Hypothalamus (tissue), 51 donors: Measurements from ENCODE around the gene USF1.

ENCODE experiments used
- DNase-seq, 51 donors: peaks; one replicate each; lab custom pipeline; 2025; lab: John Stamatoyannopoulos, UW

Gene USF1

DNA sequence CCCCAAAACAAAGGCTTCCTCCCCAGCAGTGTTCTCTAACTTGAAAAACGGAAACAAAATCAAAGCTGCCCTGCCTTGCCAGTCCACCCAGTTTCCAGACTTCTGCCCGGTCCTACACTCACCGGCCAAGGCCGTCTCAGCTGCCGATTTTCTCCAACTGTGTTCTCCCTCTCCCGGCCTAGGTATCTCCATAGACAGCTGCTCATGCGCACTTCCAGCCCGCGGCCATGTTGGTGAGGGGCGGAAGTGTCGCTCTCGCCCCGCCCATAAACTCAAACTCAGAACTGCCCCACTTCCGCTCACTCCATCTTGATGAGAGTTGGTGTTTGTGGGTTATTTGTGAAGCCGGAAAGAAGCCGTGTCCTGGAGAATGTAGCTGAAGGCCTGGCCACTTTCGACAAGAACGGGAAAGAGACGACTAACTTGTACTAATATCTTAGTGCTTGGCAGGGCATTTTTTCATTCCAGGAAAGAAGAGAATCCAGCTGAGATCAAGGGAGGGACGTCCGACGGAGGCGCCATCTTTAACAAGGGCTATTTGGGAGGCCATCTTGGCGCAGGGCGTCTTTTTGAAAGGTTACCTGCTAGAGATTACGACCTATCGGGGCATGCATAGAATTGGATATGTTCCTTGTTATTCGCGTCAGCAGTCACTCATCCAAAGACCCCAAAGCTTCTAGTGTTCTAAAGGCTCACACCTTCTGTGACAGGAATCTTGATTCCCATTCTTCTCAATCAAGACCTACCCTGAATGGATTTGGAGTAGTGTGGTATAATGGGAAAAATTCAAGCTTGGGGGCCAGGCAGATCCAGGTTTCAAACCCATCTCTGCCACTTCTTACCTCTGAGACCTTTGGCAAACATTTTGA, at the start of gene USF1:
Gene USF1 (minus strand): TSS at position 242 of the 869 bp plus-strand sequence. CDS start 2,702 bp downstream, outside the sequence.
- DNase-seq, result peak; percentile 54 to 98 (median 86)

DNA sequence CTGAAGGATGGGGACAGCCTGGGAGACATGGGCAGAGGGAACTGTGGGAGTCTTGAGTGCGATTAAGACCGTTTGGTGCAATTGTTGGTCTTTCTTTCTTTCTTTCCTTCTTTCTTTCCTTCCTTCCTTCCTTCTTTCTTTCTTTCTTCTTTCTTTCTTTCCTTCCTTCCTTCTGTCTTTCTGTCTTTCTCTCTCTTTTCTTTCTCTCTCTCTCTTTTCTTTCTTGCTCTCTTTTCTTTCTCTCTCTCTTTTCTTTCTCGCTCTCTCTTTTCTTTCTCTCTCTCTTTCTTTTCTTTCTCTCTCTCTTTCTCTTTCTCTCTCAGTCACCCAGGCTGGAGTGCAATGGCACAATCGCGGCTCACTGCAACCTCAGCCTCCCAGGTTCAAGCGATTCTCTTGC, 49.5 kb upstream of the USF1 start:
- no peak for DNase-seq

GRCh38 chr1:161094481-161094880, 48.7 kb upstream of the USF1 start:
- no peak for DNase-seq

DNA sequence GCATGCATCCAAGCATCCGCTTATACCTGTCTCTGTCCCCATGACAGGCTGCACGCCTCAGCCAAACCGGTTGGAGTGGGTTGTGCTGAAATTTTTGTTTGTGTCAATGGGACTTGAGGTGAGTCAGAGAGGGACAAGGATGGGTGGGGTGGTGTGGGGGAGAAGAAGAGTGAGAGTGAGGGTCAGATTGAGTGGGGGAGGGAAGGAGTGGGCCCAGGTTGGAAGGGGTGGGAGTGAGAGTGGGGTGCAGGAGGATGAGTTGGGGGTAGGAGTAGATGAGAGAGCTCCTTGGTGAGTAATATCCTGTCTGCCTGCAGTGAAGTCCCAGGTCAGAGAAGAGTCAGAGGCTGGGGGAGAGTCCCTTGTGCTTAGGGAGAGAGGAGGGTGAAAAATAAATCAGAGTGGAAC, 46.8 kb upstream of the USF1 start:
- DNase-seq, result no peak

- no peak for DNase-seq
These were observed 46.2 kb upstream of the USF1 start for GRCh38 chr1:161091796-161092507.

DNA sequence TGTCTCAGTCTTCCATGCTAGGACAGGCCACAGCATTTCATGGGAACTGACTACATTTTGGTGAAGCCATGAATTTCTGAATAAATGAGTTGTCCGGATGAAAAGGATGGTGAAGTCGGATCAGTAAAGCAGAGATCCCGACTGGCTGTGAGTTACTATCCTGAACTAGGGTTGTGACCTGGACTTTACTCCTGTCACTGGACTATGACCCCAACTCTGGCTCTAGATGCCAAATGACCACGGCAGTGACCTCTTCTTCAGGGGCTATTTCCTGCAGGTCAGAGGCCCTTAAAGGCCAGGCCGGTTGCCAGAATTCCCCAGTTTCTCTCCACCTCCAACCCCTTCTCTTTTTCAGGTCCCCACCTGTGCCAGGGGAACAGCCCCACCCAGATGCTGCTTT, 45.3 kb upstream of the USF1 start:
- no peak for DNase-seq

- no peak for DNase-seq
These were observed 44.8 kb upstream of the USF1 start for GRCh38 chr1:161090617-161091016.

DNA sequence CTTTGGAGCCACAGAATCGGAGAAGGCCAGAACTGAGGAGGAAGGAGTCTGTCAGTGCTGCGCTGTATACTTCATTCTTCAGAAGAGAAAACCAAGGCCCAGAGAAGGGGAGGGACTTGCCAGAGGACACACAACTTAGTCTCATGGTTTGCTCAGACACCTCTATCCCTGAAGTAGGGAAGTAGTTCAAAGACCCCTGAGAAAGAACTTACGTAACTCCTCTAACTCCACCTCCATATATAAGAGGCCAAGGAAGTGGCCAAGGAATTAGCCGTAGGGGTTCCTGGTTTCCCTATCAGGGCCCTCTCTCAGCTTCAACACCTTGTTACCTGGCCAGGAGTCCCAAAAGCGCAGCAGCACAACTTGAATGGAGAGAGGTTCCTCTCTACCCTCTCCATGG, 44.2 kb upstream of the USF1 start:
- DNase-seq, result no peak

DNA sequence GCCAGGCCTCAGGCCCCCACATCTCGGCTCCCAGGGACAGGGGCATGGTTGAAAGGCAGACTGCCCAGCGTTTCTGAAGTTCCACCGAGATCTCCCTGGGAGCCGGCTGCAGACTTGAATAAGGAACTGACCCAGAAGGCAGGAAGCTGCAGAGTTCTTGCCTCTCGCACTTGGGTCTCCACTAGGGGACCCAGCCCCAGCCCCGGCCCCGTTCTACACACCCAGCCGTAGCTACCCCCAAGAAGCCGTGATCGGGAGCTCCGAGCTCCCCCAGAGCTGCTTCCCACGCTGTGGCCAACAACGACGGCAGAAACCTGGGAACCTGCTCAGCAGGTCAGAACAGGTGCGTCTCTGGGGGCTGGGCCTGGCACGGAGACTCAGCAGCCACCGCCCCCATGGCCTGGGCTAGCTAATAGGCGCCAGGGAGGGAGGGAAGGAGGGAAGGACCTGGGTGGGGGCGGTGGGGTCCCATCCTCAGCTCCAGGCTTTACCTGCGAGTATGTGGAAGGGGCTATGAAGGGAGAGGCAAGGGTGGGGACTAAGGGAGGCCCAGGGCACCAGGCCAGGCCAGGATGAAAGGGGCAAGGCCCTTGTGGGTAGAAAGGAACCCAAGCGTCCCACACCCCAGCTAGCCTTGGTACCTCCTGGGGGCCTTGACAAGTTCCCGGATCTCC, 43.6 kb upstream of the USF1 start, which contains the start of gene NECTIN4:
Gene NECTIN4 (minus strand): TSS at position 308 of the 674 bp plus-strand sequence. CDS start 262 bp downstream, at position 46.
- no peak for DNase-seq

DNA sequence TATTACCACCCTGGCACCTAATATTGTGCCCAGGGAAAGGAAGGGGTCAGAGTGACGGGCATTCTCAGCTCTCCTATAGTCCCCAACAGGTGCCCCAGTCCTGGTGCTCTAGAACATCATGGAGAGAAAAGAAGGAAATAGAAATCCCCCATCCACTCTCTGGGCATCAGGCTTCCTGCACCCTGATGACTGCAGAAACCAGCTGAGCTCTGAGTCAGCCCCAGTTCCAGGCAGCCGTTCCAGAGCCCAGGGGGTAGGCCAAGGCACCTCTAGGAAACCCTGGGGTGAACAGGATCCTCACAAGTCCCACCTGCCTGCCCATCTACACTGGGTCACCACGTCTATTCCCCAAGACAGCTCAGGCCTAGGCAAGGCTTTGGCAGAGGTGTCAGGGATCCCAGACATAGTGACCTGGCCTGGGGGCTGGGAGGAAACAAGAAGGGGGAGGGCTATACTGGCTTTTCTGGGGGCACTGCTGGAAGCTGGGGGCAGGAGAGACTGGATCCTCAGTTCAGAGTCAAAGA, 42.9 kb upstream of the USF1 start:
- no peak for DNase-seq

- DNase-seq, result no peak
These were observed 40.7 kb upstream of the USF1 start for GRCh38 chr1:161086457-161086856.

DNA sequence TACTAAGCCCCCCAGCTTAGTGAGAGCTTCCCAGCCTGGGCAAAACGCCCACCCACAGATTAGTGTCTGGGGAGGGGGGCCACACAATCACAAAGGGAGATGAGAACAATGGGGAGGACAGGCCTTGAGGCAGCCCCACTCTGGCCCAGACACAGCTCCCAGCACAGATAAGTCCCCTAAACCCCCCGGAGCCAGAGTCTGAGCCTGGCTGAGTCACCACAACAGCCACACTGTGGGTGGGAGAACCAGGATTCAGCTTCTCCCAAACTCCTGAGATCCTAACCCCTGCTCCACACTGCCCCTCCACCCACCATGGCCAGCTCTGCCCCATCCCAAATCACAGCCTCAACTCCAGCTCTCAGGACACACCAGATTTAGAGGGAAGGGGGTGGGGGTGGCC, 39.4 kb upstream of the USF1 start:
- no peak for DNase-seq

GRCh38 chr1:161084597-161084988, 38.8 kb upstream of the USF1 start:
- DNase-seq, result no peak

DNA sequence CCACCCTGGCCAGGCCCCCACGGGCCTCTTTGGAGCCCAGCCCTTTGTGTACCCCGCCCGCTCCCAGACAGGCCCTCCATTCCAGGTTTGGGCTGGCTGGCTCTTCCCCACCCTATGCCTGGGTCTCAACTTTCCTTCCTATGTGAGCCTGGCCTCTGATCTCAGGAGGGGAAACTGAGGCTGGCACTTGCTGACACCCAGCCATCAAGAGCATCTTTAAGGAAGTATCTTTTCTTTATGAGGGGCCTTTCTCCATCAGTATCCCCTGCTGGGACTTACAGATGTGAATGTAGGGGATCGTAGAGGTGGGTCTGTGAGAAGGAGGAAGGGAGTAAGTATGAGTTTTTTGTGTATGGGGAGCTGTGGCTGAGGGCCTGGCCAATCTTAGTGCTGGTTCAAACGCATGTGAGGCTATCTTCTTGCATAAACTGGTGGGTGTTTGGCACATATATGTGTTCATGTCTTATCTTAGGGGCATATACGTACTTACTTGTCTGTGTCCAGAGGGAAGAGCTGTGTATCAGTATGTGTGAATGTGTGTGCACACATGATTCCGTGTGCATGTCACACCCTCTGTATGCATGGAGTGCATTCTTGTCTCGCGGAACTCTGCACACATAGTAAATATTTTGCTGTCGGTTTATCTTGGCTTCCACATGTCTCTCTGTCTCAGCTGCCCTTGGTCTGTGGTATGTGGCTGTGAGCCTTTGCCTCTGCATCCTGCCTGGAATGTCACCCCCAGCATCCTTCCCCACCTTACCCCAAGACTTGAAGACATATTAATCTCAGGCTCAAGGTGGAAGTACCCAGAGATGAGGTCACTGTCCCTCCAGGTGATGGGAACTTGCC, 38.2 kb upstream of the USF1 start:
- no peak for DNase-seq

- DNase-seq, result no peak
These were observed 37.4 kb upstream of the USF1 start for GRCh38 chr1:161082996-161083747.

DNA sequence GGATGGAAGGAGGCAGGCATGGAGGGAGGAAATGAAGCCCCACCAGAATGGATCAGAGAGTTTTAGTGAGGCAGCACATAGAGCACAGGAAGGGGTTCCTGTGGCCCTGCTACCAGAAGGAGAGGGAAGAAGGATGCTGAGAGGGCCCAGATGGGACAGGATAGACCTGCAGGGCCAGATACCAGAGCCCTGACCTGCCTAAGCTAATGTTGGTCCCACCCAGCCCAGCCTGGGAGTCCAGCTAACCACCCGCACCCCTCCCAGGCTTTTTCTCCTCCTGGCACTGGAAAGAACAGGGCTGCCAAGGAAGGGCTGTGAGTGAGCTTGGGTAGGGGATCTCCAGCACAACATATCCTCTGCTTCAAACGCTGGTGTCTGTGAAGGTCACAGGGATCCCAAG, 36.7 kb upstream of the USF1 start:
- no peak for DNase-seq

DNA sequence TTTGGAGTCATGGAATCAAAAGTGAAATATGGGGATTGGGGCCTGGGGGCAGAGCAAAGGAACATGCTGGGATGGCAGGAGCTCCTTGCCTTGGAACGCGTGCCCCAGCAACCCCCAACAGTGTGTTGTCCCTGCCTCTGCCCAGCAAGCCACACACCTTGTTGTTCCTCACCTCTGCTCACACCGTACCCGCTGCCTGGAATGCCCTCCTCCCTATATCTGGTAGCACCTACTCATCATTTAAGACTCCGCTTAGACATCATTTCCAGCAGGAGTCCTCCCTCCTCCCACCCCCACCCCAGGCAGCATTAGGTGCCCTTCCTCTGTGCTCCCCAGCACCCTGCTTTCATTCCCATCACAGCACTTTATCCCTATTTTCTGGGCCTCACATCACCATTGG, 35.7 kb upstream of the USF1 start:
- DNase-seq, result no peak

DNA sequence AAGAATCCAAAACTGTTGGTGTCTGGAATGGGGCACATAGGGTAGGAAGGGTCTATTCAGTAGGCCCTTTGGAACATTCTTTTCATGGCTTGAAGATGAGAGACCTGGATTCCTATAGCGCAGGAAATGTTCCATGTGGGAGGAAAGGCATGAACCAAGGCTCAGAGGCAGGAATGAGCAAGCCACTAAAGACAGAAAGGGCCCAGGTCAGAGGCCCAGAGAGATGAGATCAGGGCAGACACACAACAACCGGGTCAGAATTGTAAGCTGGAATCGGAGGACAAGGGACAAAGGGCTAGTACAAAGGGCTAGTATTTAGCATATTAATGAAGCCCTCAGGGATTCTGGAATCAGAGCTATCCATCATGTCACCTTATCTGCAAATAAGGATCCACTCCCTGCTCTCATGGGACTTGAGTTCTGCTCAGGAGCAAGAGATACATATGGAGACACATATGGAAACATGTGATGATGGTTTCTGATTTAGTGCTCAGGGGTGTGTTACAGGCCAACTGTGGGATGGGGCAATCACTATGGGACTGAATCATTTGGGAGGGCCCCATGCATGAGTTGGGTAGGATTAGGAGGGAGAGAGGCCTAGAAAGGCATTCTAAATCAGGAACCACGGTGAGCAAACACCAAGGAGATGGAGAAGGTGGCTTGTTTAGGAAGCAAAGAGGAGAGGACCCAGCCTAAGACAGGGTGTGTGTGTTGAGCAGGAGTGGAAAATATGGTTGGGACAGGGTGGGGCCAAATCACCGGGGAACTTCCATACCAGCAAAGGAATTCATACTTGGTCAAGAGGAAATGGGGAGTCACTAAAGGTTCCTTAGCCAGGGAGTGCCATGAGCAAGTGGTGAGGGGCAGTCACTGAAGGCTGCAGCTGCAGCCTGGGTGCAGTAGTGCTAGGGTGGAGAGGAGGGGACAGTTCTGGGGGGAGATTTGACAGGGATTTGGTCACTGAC, 34.9 kb upstream of the USF1 start:
- no peak for DNase-seq
